GM21360 (cell line): ENCODE results near the gene POGK.
A peak's percentile ranks its signal among the peaks of the same experiment; 100 is the strongest.
"Not testable (repeated sequence)": the region's sequence is repeated elsewhere in the genome, so short reads cannot be mapped to it uniquely, and the experiment has no call there.

ENCODE experiments used
- ATAC-seq: cut with Tn5 transposase; IDR thresholded peaks from one replicate; pipeline ENCODE4 v1.9.1; 2021; ENCODE audit warnings: mild to moderate bottlenecking, moderate library complexity; ENCODE audit not compliant: unreplicated experiment

The POGK gene

DNA sequence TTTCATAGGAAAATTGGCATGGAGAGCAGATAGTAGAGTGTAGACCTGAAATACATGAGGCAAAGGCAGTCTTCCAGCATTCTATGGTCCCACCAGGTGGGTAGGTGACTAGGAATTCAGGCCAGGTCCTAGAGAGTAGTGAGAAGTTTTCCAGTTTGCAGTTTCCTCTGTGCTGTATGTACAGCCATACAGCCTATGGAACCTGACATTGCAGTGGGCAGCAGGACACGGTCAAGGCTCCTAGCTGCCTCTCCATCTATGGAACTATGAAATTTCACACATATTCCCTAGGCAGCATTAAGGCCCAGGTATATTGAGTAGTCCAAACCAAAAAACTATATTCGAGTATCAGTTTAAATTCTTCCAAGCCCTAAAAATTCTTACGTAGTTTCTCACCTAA is 16.3 kb downstream of the POGK start:
- ATAC-seq, result no peak

DNA sequence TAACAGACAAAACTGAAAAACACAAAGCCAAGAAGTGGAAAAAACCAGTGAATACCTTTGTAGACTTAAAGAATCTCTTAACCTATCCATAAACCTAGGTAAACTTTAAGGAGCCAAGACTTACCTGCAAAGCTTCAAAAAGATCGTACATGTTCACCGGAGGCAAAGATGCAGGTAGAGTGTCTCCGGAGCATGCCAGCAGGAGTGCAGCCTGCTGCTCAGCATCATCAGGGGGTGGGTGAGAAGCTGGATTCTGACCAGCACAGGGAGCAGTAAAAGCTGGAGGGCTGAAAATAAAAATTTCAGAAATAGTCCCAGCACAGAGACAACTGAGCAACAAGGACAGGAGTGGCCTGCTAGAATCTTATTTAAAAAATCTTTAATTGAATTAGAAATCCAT is 18.7 kb downstream of the POGK start:
- no peak for ATAC-seq

DNA sequence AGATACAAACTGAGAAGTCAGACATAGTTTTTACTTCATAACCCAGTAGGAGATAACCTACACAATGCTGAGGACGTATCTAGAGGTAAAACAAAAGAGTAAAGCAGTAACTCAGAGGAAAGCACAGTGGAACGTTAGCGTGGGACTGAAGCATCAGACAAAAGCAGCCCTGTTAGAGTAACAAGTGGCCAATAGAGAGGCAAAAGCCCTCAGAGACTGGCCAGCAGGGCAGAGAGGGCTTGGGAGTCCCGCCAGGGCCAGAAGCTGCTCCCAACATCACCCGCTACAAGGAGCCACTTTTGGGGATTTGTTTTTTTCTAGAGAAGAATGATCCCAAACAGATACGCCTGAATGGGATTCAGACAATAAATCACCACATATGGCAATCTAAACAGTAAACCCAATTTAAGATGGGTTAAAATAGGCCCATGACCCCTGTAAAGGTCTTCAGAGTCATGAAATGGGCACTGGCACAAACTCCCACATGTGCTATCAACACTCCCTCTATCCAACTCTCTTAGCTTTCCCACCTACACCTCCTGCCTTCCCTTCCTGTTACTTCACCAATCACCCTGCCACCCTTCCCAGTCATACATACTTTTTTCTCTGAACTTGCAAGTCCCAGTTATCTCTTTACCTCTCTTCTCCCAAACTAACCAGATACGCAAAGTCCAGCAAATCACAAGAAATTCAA is 19.6 kb downstream of the POGK start:
- ATAC-seq, result no peak

DNA sequence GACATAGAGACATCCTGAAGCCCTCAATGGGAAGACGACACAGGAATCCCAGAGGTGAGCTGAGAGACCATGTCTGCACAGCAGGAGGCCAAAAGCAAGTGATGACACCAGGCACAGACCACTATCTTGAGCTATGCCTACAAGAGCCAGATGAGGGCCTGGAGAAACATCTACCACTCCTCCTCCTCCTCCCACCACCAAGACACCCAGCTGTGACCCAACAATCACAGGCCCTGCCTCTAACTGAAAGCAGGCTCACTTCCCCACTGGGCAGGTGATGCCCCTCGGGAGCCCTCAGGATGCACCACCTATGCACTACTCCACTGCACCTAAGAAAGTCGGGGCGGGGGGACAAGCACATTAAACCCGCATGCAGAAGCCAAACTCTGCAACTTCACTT is 20.3 kb downstream of the POGK start:
- ATAC-seq, result no peak

DNA sequence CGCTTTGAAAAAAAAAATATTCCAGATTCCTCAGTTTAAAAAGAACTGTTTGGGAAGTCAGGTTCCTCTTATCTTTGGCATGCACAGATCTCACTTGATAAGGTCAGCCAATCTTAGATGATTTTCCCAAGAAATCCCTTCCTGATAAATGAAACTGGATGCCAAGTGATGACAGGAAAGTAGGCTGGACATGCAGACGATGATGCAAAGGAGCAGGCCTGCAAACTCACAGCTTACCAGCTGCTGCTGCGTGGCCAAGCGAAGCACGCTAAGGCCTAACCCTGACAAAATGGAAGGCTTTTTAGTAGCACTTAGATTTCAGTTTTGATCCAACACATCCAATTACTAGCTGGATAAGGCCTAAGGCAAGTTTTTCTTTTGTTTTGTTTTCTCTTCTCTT is 26.7 kb downstream of the POGK start:
- ATAC-seq, result no peak

DNA sequence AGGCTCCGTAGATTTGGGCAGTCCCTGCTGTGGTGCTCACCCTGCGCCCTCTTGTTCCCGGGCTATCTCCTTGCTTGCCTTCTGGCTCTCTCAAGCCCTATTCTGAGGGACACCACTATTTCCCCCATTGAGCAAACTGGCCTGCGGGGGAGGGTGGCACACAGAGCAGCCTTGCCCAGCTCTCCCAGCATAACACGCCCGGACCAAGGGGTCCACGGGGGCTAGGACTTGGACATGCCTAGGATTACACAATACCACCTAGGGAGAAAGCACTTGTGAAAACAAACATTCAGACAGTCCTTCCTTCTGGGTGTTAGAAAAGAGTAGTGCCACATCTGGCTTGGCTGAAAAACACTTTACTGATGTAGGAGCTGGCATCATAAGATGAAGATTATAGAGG is 29.4 kb downstream of the POGK start:
- no peak for ATAC-seq

DNA sequence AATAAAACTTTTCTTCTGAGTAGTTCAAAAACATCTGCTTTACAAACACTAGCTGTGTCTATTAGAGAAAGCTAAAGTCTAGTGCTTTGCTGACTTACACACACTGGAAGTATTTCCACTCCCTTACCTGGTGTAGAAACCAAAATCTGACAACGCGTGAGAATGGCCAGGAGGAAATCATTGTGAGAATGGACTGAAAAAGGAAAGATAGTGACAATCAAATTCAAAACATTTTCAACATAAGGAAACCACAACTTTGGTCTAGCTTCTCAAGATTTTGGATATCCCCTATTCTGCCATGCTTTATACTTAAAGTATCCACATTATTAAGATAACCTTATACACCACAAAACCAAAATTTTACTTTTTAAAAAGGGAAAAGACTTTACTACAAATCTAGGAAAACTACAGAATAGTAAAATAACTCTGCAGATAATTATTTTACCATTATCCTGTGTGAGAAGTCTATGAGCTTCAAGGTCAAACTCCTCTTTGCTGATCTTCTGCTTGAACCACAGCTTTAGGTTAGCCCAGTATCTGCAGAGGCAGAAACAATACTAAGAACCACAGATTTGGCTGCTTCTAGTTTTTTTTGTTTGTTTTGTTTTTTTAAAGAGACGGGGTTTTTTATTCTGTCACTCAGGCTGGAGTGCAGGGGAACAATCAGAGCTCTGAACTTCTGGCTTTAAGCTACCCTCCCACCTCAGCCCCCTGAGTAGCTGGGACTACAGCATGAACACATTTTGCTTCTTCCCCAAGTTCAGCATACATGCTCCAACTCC is 30.2 kb downstream of the POGK start:
- ATAC-seq, result no peak

DNA sequence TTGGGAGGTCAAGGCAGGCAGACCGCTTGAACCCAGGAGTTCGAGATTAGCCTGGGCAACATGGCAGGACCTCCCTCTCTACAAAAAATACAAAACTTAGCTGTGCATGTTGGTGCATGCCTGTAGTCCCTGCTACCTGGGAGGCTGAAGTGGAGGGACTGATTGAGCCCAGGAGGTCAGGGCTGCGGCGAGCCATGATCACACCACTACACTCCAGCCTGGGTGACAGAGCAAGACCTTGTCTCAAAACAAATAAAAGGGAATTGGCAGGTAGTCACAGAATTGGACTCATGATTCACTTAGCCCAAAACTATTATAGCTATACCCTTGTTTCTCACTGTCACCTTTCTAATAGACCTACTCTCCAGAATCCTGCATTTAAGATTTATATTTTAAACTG is 31.3 kb downstream of the POGK start:
- no peak for ATAC-seq

DNA sequence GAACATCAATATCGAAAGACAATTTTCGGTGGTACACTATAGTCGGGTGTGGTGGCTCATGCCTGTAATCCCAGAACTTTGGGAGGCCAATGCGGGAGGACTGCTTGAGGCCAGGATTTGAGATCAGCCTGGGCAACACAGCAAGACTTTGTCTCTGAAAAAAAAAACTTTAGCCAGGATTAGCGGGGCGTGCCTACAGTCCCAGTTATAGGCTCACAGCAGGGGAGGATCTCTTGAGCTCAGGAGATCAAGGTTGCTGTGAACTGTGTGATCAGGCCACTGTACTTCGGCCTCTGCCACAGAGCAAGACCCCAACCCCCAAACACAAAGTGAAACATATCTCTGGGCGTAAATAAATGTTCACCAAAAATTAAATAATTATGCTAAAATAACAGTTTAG is 35.2 kb downstream of the POGK start:
- ATAC-seq, result no peak

DNA sequence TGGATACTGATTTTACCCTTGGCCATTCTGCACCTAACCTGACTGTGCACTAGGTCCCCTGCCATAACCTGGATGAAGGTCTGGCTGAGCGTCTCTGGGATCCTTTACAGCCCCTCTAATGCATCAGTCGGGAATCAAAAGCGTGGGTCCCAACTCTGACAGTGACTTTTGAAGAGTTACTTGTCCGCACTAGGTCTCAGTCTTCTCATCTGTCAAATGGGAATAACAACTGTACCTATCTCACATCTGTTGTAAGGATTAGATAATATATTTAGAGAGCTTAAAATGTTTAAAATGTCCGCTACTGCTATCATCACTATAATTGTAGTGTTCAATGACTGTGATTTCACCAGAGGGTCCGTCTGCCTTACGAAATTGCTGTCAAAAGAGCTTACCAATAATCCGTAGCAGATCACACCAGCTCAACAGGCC is 36.0 kb downstream of the POGK start:
- ATAC-seq, result no peak

DNA sequence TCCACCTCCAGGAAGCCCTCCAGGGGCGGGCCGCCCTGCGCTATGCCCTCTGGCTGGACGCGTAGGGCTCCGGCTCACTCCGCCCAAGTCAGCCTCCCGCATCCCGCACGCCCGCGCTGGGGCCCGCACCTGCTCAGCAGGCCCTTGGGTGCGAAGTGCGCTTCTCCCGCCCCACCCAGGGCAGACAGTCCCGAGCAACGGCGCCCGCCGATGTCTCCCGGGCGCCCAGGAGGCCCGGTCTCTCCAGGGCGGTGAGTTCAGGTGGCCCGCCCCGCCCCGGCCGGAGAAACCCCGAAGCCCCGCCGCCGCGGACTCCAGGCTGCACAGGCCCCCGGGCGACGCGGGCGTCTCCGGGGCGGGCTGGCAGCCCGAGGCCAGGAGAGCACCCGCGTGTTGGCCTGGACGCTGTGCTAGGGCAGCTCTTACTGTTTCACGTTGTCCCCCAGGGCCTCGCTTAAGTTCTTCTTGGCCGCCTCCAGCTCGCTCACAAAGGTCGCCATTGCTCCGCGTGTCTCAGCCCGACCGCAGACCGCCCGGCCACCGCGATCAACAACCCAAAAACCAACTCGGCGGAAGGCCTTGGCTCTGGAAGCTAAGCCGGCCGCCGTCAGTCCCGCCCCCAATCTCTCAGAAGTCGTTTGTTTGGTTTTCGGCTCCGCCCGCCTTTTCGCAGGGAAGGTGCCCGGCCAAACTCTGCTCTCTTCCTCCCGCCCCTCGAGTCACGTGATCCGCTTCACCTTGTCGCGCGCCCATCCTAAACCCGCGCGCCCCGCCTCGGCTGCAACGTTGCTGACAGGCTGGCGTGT is 36.7 kb downstream of the POGK start, which contains the start of gene TADA1:
TSS of gene TADA1 (minus strand) at position 531 of the 806 bp plus-strand sequence. CDS start at position 500, 31 bp downstream.
- peak; percentile 92 for ATAC-seq

DNA sequence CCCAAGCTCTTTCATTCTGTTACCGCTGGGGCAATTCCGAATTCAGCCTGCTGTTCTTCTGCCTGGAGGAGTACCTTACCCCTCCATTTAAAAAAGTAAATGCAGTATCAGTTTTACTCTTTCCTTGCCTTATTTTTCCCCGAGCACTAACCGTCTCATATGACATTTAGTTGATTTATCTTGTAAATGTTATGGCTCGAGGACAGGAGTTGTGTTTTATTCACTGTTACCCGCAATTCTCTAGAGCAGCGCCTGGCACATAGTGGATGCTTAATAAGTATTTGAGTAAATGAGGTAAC is 37.2 kb downstream of the POGK start:
- no peak for ATAC-seq

DNA sequence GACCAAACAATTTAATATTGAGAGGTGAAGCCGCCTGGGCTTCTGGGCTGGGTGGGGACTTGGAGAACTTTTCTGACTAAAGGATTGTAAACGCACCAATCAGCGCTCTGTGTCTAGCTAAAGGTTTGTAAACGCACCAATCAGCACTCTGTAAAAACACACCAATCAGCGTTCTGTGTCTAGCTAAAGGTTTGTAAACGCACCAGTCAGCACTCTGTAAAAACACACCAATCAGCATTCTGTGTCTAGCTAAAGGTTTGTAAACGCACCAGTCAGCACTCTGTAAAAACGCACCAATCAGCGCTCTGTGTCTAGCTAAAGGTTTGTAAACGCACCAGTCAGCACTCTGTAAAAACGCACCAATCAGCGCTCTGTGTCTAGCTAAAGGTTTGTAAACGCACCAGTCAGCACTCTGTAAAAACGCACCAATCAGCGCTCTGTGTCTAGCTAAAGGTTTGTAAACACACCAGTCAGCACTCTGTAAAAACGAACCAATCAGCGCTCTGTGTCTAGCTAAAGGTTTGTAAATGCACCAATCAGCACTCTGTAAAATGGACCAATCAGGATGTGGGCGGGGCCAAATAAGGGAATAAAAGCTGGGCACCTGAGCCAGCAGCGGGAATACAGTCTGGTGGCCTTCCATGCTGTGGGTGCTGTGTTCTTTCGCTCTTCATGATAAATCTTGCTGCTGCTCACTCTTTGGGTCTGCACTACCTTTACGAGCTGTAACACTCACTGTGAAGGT is 39.1 kb downstream of the POGK start:
- not testable (repeated sequence) for ATAC-seq

DNA sequence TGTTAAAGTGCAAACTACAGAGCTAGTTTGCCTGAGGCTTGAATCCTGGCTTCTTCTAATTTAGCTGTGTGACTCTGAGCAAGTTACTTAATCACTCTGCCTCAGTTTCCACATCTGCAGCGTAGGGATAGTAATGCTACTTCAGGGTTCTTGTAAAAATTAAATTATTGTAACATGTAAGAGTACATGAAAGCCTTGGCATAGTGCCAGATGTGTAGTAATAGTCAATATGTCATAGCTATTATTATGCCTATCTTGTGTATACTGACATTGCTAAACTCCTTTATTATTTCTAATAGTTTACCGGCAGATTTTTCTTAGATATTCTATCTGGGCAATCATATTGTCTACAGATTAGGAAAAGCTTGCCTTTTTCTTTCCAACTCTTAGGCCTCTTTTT is 43.6 kb downstream of the POGK start:
- ATAC-seq, result no peak

DNA sequence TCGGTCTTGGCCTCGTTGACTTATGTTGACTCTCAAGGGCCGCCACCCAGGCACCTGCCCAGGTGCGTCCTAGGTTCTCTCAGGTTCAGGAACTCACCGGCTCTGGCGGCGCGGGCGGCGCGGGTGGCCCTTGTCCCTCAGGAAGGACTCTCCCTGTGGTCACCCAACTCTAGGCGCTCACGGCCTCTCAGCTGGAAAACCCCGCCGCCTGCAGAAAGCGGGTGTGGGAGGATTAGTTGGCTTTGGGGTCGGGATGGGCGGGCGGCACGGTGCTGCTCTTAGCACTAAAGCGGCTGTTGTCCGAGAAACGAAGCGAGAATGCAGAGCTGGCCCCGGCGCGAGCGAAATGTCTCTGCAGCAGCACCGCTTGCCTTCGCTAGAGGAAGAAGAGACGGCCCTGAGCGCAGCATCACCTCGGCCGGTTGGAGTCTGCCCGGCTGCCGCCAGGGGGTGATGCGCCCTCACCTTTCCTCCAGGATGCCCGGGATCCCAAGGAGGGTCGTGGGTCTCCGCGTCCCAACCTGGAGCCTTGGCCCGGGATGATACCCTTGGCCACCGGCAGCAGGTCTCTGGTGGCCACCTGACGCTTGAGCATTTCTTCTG is 44.9 kb downstream of the POGK start:
- ATAC-seq, result no peak

DNA sequence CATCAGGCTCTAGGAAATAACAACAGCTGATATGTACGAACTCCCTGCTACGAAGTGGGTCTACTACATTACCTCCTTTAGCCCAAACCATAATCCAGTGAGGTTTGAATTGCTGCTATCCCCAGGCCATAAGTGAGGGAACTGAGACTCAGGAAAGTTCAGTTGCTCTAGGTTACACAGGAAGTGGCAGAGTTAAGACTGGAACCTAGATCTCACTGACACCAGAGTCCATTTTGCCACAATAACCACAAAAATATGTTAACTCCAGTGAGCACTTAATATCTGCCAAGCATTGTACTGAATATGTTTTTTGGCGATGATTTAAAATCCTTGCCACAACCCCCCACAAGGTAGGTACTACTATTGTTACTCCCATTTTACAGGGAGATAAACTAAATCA is 45.7 kb downstream of the POGK start:
- no peak for ATAC-seq

DNA sequence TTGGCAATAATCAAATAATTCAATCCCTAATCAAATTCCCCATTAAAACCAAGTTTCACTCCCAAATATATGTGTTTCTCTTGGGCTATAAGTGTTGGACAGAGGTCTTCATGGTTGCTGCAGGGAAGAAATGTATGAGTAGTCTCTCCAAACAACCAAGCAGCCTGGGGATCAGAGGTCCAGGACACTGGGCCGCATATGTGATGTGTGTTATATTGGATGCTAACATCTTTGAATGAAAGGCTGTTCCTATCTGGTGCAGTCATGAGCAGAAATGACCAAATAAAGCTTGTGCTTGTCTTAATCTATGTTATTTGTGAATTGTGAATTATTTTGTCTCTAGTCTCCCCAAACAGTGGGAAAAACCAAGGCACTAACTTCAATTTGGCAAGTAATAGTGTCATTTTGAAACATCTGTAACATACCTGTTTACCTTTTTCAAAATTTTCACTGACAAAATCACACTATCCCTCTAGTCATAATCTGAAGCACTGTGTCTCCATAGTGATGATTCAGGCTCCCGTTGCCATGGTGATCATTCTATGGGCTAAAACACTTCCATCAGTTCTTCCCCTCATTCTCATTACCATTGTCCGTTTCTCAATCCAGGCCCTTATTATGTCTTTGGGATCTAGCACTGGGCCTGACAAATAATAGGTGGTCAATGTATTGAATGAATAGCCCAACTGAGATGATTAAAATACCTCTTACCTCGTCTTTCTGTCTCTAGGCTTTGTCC is 49.3 kb downstream of the POGK start:
- no peak for ATAC-seq

DNA sequence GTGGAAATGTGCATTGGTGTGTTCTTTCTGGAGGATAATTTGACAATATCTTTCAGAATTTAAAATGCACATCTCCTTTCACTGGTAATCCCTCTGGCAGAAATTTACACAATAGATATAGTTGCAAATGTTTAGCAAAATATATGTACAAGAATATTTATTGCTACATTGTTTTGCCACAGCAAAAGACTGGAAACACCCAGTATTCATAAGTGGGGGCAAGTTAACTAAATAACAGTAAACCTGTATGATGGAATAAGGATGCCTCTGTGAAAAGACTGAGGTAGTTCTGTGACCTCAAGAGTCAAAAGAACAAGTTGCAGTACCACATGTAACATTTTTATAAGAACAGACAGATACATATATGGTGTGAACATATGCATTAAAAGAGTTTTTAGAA is 50.5 kb downstream of the POGK start:
- ATAC-seq, result no peak

DNA sequence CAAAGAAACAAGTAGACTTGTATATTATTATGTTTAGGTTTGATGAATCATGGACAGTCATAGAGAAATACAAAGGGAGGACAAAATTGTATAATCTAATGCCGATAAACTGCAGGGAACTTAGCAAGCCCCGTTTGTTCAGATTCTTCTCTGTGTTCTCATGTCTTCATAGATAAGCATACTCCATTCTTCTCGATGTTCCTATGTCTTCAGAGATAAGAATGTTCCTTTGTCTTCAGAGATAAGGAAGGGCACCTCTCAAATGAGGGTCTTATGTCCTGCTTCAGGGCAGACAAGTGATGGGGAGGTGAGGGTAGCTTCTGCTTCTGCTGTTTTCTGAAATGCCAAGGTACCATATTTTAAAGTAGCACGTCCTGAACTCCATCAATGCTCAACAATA is 56.5 kb downstream of the POGK start:
- no peak for ATAC-seq

DNA sequence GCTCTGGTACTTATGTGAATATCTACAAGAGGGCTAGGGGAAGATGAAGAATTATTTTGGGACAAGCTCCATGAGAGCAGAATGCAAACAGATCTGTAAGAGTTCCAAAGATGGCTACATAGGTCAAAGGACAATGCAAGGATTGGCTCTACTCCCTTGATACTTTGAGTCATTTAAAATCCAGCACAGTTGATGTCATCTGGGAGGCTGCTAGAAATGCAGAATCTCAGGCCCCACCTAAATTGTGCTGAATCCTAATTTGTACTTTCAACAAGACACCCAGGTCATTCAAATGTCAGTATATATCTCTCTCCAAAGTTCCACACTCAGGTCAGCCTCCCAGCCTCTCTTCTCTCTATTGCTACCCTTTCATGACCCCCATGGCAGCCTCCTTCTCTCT is 60.5 kb downstream of the POGK start:
- no peak for ATAC-seq
